GM18520 (cell line): ENCODE data around the gene C11orf52.
"Not testable (repeated sequence)": the region's sequence is repeated elsewhere in the genome, so short reads cannot be mapped to it uniquely, and the experiment has no call there.

Source experiments
- ATAC-seq: cut with Tn5 transposase; IDR thresholded peaks from one replicate; pipeline ENCODE4 v1.9.1; 2021; ENCODE audit not compliant: unreplicated experiment

Gene C11orf52, protein sequence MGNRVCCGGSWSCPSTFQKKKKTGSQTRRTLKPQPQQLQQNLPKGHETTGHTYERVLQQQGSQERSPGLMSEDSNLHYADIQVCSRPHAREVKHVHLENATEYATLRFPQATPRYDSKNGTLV

DNA sequence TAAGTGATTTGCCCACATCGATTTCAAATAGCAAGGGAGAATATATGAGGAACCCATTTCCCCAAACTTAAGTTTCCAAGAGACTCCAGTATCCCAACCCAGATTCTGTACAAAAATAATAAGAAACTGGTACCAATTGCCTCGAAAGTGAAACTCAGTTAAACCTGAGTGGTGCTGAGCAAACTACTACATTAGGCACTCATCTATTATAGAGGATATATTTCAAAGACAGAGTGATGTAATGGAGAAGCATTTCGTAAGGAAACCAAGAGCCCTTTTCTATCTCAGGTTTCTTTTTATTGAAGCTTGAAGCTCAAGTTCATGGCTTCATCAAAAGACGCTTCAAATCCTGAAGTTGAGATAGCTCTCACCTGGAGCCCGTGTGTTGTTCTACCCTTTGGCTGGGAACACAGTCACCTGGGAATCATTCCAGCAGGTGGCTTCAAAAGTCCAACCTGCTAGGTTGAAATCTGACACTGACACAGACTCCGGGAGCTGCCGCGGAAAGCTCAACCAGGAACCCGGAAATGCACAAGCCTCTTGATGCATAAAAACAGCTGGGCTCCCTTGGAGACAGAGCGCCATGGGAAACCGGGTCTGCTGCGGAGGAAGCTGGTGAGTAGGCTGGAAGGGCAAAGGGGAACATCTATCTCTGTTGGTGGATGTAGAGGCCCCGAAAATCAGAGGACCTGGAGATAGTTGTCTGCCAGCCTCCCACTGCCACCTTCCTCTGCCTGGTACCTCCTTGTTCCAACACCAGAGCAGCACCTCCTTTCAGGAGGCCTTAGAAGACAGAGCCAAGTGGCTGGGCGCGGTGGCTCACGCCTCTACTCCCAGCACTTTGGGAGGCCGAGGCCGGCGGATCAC, at the start of gene C11orf52:
Gene C11orf52 (plus strand): TSS at position 524 of the 867 bp plus-strand sequence. CDS start 60 bp downstream, at position 584.
- no peak for ATAC-seq

DNA sequence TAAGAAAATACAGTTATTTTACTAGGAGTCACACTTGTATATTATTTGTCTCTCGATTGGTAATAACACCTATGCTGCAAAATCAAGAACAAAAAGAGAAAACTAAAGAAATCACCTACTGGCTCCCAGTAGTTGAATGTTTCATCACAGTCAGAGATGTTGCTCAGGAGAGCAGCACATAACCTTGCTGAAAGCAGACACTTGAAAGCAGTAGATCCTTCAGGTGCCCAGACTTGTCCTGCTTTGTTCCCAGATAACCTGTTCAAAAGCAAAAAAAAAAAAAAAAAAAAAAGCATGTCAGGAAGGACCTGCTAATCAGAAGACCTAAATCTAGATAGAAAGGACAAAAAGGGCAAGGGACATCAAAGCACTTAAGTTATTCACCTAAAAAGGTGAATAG, 48.6 kb upstream of the C11orf52 start:
- ATAC-seq, result no peak

DNA sequence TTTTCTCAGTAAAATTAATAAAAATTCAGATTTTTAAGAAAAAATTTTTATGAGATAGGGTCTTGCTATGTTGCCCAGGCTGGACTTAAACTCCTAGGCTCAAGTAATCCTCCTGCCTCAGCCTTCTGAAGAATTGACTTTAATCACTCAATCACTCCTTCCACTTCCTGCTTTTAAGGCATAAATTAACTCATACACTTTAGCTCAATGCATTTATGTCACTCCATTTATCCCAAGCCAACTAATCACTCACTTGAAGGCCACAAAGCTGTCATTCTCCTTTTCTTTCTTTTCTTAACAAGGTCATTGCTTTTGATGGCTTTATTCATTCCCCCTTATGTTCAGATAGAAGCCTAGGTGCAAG, 48.2 kb upstream of the C11orf52 start:
- peak; percentile 6 for ATAC-seq

DNA sequence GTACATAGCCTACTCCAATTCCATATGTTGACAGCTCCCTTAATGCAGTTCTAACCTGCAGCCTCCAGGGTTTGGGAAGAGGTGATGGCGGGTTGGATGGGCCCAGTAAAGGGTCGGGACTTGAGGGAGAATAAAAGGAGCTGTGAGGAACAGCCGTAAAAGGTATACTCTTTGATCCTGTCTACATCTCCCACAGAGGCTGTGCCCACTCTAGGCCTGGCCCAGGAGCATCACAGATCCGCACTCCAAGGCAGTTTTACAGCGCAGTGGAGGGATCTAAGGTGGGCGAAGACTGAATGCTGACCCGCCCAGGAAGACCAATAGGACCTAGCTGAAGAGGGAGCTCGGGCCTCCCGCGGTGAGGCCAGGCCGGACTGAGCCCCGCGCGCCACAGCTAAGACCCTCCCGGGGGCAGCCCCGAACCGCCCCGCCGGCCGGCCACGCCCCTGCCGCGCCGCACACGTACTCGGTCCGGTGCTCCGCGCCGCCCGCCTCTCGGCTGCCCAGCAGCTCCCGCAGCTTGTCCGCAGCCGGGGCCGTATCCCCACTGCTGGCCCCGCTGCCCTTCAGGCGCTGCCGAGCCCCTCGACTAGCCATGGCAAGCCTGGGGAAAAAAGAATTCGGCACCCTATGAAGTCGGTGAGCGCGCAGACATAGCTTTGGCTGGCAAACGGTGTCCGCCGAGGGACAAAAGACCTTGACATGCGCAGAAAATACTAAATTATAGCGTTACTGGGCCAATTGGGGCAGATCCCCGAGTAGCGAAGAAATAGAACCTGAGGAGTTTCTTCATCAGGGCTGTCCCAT, 47.6 kb upstream of the C11orf52 start, which contains the start of gene ALG9:
Gene ALG9 (minus strand): TSS at position 696 of the 807 bp plus-strand sequence. CDS start 99 bp downstream, at position 597.
- peak; percentile 74 for ATAC-seq

DNA sequence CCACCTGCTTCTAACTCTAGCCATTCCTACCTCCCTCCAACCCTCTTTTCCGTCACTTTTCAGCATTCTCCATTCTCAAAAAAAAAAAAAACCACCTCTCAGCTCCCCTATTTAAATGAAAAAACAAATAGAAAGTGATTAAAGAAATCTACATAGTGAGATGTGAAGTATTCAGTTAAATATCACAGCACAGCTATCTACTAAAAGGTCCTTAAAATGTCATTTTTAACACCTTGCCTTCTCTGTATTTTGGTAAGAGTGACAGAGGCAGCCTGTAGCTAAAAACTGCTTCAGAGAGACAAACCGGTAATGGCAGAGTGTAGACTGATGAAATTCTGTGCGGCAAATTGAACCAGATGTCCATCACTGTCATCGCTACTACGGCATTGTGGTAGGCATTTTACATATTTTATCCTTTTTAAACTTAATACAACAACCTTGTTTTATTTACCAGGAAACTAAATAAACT, 47.0 kb upstream of the C11orf52 start:
- no peak for ATAC-seq

DNA sequence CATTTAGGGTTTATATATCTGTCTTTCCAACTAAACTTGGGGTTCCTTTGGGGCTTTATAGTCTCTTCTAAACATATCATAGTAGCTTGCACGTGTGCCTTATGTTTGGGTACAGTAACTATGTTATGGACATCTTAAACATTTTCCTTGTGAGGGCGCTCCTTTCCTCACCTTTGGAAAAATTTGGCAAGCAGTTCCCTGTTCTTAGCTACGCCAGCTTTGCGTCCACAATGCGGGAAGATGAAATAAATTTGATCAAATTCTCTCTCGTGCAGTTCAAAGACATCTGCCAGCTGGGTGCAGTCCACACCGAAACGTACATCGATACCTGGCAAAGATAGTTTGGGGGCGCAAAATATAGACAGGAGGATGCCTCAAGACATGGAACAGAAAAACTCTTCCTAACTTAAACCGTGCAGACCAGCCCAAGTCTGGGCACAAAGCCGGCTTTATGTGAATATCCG, 40.3 kb upstream of the C11orf52 start:
- no peak for ATAC-seq

DNA sequence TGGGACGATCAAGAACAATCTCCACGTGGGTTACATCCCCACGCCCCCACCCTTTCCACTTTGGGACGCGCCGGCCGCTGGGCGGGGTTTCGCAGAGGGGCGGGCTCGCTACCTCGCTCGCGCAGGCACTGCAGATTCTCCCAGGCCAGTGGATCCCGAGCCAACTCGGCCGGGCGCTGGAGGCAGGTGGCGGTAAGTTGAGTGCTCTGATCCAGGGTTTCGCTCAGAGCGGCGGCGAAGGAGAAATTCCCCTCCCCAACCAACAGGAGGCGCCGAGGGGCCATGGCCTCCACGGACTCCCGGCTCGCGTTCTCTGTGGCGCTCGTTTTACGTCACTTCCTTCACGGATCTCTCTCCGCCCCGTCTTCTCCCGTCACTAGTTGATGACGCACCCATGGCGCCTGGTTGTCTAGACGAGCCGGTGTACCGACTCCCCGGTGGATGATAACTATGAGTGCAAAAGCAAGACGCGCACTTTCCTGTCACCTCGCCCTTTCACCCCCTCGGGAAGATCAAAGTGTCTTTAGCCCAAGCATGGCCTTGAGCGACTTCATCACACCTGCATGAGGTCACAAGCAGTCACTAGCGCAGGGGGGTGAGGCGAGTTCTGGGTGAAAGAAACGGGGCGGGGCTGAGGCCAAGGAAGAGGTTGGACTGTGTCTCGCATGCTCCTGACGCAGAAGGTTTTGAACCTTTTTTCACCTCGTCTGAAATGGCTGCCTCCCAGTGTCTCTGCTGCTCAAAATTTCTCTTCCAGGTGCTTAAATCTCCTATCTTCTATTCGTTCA, 39.7 kb upstream of the C11orf52 start, which contains the start of the genes CFAP68 and FDXACB1:
Gene CFAP68 (plus strand): TSS at position 693 of the 788 bp plus-strand sequence. CDS start 20 bp downstream, at position 713.
Gene FDXACB1 (minus strand): TSS at position 317 of the 788 bp plus-strand sequence. CDS start 33 bp downstream, at position 284.
- peak; percentile 84 for ATAC-seq

DNA sequence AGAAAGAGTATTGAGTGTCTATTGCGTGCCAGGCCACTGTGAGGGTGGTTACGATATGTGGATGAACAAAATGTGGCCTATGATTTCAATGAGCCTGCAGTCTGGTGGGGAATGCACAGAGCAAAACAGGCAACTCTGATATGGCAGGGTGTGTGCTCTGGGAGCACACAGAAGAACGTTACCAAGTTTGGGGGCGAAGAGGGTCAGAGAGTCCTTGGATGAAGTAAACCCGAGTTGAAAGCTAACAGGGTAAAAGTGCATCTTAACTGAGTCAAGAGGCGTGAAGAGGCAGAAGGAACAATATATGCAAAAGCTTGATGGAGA, 39.1 kb upstream of the C11orf52 start:
- ATAC-seq, result no peak

DNA sequence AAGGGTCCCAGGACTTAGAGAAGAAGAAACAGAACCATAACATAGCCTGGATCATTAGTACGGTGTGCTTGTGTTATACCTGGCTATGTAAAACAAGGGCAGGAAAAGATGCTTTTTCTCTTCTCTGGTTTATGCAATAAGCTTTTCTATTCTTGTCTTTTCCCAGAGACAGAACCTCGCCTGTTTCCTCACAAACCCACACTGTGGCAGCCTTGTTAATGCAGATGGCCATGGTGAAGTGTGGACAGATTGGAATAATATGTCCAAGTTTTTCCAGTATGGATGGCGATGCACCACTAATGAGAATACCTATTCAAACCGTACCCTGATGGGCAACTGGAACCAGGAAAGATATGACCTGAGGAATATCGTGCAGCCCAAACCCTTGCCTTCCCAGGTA, 36.5 kb upstream of the C11orf52 start:
- ATAC-seq, result no peak

DNA sequence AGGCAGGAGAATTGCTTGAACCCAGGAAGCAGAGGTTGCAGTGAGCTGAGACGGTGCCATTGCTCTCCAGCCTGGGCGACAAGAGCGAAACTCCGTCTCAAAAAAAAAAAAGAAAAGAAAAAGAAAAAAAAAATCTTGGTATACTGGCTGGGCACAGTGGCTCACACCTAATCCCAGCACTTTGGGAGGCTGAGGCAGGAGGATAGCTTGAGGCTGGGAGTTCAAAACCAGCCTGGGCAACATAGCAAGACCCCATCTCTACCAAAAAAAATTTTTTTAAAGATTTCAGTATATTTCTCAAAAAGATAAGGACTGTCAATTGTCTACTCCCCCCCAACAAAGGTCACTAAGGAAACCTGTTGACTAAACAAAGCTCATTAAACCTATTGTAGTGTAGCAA, 33.7 kb upstream of the C11orf52 start:
- ATAC-seq, result not testable (repeated sequence)

DNA sequence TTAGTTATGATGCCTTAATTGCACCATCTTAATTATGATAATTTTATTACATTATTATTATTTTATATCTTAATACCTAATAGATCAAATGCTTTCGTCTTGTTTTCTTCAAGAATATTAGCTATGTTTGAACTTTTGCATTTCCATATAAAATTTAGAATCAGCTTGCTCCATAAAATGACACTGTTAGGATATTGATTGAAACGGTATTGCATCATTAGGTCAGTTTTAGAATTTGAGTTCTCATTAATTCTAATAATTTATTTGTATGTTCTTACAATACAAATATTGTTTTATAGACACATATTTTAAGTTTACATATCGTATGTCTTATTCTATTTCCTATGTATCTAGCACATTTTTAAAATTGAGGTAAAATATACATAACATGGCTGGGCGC, 32.7 kb upstream of the C11orf52 start:
- ATAC-seq, result no peak

DNA sequence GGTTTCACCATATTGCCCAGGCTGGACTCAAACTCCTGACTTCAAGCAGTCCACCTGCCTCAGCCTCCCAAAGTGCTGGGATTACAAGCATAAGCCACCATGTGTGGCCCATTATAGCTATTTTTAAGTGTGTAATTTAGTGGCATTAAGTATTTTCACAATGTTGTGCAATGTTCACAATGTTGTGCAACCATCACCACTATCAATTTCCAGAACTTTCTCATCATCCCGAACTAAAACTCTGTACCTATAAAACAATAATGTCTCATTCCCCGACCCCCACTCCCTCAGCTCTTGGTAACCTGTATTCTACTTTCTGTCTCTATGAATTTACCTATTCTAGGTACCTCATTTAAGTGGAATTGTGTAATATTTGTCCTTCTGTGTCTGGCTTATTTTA, 31.9 kb upstream of the C11orf52 start:
- ATAC-seq, result no peak

DNA sequence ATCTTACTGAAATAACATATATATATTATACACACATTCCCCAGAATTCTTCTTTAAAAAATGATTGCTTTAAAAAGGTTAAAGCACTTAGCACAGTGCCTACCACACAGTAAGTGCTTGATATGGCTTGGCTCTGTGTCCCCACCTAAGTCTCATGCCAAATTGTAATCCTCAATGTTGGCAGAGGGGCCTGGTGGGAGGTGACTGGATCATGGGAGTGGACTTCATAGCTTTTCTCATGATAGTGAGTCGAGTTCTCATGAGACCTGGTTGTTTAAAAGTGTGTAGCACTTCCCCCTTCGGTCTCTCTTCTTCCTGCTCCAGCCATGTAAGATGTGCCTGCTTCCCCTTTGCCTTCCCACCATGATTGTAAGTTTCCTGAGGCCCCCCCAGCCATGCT, 13.3 kb upstream of the C11orf52 start:
- ATAC-seq, result no peak

DNA sequence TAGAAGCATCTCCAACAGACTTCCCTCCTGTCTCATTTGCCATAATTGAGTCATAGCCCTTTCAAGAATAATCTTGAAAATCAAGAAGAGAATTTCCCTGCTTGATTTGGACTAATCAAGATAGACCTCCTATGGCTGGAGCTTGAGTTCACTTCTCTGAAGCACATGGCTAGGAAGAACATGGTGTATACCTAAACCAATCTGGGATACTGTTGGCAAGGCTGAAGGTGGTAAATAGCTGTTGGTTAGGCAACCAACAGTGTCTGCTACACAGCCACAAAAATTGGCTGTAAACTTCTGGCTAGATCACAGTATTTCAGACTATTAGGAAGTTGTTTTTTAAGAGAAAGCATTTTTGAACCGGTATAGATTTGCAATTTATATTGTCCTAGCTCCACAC, 12.0 kb upstream of the C11orf52 start:
- no peak for ATAC-seq

DNA sequence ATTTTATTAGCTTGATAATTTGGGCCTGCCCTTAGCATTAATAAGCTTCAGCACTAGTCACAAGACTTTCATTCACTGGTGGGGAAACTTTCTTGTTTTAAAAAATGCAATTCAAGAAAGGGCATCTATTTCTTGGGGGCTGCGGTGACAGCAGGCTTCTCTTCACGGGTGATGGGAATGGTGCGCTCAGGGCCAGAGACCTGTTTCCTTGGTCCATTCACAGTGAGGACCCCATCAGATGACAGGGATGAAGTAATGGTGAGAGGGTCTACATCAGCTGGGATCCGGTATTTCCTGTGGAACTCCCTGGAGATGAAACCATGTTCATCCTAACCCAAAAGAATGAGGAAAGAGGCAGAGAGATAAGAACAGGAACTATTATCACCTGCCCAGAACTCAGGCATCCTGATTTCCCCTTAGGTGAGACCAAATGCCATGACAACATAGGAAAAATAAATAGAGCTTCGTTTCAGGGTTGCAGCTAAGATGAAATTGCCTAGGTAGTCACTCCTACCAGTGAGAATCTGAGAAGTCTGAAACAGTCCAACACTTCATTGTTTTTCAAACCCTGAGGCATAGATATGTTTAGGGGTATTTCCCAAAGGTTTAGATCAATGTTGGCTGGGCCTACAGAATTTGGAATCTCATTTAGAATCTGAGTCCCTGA, 9.9 kb upstream of the C11orf52 start:
- ATAC-seq, result no peak

DNA sequence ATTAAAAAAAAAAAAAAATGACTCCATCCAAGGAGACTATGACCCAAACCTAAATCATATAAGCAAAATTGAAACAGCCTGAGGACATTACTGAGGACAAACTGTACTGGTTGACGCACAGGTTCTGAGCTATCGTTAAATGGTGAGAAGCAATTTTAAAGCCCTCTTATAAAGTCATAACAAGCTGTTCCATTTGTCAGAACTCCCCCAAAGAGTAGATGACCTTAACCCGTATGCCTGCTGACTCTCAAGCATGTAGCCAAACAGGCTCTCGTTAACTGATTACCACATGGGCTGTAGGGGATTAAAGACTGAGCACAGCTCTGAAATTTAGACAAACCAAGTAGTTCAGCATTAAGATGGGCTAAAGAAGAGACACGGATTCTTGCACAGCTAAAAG, 9.3 kb upstream of the C11orf52 start:
- ATAC-seq, result no peak

DNA sequence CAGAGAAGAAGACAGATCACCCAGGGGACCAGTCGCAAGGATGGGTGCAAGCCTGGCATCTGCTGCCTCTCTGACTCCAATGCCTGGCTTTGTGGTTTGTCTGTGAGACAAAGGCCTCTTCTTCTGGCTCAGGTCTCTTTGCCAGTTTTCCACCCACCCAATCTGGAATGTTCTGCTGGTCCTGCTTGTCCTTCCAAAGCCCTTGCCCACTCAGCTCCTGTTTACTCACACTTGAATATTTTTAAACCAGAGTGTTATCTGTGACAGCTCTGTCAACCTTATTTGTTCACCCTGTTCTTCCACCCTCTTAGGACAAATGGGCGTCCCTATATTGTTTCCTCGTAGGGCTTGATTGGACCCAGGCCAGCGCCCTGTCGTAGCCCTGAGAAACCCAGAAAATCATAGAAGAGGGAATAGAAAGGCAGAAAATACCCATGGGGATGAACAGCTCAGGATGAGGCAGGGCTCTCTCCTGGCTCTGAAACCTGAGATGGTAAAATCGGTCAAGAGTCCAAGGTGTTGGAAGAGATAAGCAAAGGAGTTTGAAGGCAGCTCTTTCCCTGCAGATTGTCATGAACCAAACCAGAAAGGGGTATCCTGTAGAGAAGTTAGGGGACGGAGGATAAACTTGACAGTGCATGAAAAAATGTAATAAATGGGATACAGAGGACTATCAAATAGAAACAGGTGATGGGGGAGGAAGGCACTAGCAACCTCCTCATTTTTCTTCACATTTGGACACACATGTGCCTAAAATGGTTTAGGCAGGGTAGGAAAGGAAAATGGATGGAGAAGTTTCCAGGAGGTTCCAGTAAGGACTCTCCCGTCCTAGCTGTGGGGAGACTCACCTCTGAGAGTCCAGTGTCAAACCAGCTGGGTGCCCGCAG, 7.8 kb upstream of the C11orf52 start:
- no peak for ATAC-seq

DNA sequence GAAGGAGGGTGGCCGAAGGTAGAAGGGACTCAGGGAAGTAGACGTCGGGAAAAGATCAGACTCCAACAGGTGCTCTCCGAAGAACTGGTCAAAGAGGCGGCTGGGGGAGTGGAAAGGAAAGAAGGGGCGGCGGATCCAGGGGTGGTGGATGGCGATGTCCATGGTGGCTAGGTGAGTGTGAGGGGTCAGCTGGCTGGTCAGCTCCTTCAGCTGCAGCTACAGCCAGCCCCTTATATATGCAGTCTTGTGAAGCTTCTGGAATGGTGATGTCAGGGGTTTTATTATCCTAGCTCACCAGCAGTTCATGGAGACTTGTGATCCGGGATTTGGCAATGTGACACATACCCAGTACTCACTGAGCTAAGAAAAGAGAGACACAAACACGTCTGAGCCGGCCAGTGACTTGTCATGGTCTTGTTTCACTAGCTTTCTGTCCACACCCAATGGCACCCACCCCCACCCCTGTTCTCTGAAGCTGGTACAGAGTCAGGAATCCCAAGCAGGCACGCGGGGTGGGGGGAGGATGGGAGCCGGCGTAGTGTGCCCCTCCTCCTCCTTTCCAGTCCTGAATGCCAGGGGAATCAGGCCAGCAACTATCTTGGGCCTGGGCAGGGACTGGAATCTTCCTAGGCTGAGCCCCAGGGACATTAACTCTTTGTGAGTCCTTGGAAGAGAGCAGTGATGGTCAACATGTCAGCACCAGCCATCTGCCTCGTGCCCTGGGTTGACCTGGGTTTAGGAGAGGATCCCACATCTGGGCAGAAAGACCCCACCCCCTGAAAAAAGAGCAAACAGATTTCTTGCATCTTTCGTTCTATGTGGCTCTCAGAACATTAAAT, 6.9 kb upstream of the C11orf52 start, which contains the start of gene CRYAB:
Gene CRYAB (minus strand): TSS at position 208 of the 839 bp plus-strand sequence. CDS start 46 bp downstream, at position 162.
- ATAC-seq, result no peak
